Measurements from ENCODE around the gene FAM76B.
"Not testable (repeated sequence)": the region's sequence is repeated elsewhere in the genome, so short reads cannot be mapped to it uniquely, and the experiment has no call there.

Gene FAM76B

DNA sequence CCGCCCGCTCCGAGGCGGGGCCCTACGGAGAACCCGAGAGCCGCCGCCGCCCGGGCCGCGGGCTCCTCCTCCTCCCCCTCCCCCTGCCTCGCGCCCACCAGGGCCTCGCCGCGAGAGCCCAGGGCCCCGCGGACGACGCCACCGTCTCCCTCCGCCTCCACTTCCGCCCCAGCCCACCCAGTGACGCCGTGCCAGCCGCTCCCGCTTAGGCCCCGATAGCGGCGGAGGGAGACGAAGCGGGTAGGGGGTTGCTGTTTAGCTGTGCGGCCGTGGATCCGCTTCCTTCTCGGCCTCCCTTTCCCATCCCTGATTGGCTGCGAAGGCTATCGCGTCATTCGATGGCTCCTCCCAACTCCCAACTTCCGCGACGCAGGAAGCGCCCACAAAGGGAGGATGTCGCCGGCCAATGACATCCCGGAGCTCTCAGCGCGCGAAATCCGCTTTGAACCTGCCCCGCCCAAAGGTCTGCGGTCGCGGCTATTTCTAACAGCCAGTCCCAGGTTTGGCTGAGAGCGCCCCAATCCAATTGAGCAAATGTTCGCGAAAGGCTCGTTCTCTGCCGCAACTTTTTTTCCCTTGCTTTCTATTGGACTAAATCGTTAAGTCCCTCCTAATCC, at the start of gene FAM76B:
Gene FAM76B (minus strand): TSS at position 277 of the 617 bp plus-strand sequence. CDS start 304 bp downstream, outside the sequence.
- in situ Hi-C loops (cut with HindIII; ENCODE audit: low sequenced_read_pairs), result no loop called here

DNA sequence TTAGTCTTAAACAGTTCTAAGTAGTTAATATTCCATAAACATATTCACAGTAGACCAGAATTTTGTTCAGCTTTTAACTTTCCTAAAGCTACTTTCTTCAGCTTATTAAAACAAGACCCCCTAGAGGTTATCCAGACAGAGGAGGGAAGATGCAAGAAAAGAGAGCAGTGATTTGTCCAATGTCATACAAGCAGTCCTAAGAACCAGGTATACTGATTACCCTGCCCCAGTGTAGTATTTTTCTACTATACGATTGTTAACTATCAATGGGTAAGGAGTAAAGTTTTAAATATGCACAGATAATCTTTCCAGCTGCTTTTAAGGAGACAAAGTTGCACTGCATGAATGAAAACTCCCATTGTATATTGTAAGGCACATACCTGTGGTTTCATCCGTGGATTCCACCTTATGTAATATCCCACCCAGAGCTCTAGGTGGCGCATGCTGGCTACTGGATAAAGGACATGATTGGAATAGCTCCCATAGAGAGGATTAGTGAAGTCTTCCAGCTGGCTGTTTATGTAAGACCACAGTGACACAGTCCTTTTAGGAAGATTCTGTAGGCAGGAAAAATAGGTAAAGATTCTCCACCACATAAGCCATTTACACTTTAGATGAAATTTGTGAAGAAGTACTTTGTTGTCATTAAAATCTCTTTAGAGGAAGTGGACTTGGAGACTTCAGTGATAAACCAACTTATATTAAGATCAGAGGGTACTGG, 46.3 kb upstream of the FAM76B start:
- in situ Hi-C loops (cut with HindIII; ENCODE audit: low sequenced_read_pairs), result loop anchor here (25.0 kb wide), 1 partner anchor 551 kb away; the partner anchor contains the start of genes CCDC82 and JRKL

DNA sequence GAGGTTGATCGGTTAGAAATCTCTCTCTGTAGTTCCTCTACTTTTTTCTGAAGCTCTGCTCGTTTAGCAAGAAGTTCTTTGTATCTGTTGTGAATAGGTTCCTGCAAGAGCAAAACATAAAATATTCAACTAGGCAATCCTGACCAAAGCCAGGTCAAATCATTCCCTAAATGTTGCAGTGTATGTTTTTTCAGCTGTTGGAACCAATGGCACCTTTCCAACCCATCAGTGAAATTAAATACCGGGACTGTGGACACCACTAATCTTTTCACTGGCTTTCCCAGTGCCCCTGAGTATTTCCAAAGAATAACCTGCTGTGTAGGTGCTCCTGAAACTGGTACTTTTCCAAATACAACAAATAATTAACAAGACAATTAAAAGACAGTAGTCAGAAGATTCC, 45.8 kb upstream of the FAM76B start:
- in situ Hi-C loops (cut with HindIII; ENCODE audit: low sequenced_read_pairs), result loop anchor here (25.0 kb wide), 1 partner anchor 552 kb away; the partner anchor contains the start of genes CCDC82 and JRKL

DNA sequence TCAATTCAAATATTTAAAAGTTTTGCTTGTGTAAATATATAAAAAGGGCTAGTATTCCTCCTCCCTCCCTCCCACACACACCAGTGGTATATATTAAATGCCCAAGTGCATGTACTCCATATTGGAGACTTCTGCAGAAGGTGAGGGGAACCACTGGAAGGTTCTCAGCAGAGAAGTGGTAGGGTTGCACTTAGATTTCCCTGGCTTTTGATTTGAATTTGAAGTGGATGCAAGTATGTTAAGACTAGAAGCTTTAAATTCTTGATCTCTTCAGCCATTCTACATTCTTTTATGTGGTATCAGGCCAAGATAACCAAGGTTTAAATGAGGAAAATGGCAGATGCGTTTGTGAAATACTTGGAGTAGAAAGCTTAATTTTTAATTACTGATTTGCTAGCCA, 43.8 kb upstream of the FAM76B start:
- in situ Hi-C loops (cut with HindIII; ENCODE audit: low sequenced_read_pairs), result loop anchor here (25.0 kb wide), 1 partner anchor 554 kb away; the partner anchor contains the start of genes CCDC82 and JRKL

DNA sequence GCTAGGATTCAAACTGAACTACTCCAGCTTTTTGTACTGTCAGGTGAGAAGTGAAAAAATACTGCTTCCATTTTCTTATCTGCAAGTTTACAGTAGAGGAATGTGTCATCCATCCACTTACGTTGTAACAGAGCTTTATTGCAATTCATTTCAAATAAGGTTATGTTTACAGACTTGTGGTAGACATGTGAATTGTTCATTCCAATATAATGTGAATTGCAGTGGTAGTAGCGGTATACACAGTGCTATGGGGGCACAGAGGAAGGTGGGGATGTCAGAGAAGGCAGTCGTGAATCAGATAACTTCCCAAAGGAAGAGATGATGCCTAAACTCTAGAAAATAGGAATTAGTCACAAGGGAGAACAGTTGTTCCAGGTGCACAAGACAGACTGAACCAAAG, 43.2 kb upstream of the FAM76B start:
- in situ Hi-C loops (cut with HindIII; ENCODE audit: low sequenced_read_pairs), result loop anchor here (25.0 kb wide), 1 partner anchor 555 kb away; the partner anchor contains the start of genes CCDC82 and JRKL

DNA sequence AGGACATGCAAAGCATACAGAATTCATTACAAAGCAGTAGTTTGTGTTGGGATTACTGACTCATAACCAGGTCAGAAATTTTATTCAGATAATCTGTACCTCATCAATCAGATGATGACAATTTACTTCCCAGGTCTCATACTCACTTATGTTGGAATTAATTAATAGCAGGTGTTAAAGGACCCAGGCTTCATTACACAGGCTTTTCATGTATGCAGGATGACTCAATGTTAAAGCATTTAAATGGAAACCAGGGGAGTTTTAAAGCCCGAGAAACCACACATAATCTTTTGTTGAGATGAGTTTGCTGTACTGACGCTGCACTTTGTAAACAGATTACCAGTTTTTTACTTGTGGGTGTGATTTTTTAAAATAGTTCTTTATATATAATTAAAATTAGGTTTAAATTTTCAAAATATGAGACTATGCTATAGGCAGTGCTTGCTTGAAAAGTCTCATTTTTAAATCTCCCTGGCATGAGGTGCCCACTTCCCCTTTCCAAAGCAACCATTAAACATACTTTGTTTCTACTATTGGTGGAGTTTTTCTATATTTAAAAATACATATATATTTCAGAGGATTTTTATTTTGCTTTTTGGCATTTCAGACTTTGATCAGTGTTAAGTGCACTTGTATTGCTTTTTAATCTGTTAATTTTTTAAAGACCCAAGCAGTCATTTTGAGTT, 41.8 kb upstream of the FAM76B start:
- in situ Hi-C loops (cut with HindIII; ENCODE audit: low sequenced_read_pairs), result loop anchor here (25.0 kb wide), 1 partner anchor 556 kb away; the partner anchor contains the start of genes CCDC82 and JRKL

DNA sequence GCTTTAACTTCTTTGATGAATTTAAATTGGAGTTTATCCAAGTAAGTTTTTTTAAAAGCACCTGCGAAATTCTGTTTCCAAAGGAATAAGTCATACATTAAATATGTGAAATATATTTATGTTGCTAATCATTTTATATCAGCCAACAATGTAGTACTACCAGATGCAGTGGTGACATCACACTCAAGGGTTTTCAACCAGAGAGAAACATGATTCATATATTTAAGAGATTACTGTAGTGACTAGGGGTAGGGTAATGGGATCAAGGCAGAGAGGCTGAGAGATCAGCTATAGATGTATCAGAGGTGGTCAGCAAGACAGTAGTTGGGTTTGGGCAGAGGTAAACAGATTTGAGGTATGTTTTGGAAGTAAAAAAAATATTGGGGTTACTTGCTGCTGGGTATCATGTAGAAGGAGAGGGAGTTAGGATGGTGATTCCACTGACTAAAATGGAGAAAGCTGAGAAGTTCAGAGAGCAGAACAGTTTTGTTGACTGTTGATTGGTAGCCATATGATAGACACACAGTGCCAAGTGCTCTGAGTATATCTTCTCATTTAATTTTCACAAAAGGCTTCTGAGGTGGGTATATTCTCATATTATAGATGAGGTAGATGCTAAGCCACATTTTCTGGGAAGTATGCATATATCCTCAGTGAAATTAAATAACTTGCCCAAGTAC, 40.1 kb upstream of the FAM76B start:
- in situ Hi-C loops (cut with HindIII; ENCODE audit: low sequenced_read_pairs), result loop anchor here (25.0 kb wide), 1 partner anchor 558 kb away; the partner anchor contains the start of genes CCDC82 and JRKL

DNA sequence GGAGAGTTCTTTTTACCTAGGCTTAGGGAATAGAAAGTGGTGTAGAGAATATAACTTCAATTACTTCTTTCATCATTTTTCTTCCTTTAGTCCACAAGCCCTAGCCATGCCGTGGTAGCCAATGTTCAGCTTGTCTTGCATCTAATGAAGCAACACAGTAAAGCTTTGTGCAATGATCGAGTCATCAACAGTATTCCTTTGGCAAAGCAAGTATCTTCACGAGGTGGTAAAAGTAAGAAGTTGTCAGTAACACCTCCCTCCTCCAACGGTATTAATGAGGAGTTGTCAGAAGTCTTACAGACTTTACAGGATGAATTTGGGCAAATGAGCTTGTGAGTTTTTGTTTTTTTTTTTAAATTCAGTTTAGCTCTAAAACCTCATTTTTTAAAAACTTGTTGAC, 38.1 kb upstream of the FAM76B start:
- in situ Hi-C loops (cut with HindIII; ENCODE audit: low sequenced_read_pairs), result loop anchor here (25.0 kb wide), 1 partner anchor 560 kb away; the partner anchor contains the start of genes CCDC82 and JRKL

DNA sequence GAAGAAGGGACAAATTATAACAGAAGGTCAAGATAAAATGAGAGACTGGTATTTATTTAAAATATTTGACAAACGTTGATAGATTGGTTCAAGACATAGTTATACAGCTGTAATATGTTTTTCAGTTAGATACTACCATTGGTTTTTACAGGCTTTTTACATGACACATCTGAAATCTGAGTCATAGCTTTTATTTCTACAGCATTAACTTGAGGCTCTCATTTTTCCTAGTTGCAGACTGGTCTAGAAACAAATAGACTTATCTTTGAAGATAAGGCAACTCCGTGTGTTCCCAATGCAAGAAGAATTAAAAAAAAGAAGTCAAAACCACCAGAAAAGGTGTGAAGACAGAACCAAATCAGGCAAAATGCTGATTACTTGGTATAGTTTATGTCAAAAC, 32.1 kb upstream of the FAM76B start:
- in situ Hi-C loops (cut with HindIII; ENCODE audit: low sequenced_read_pairs), result no loop called here

DNA sequence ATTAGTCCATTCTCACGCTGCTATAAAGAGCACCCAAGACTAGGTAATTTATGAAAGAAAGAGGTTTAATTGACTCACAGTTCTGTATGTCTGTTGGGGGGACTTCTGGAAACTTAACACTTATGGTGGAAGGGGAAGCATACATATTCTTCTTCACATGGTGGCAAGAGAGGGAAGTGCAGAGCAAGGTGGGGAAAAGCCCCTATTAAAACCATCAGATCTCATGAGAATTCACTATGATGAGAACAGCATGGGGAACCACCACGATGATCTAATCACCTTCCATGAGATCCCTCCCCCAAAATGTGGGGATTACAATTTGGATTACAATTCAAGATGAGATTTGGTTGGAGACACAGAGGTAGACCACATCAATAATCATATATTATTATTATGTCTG, 26.5 kb upstream of the FAM76B start:
- in situ Hi-C loops (cut with HindIII; ENCODE audit: low sequenced_read_pairs), result no loop called here

DNA sequence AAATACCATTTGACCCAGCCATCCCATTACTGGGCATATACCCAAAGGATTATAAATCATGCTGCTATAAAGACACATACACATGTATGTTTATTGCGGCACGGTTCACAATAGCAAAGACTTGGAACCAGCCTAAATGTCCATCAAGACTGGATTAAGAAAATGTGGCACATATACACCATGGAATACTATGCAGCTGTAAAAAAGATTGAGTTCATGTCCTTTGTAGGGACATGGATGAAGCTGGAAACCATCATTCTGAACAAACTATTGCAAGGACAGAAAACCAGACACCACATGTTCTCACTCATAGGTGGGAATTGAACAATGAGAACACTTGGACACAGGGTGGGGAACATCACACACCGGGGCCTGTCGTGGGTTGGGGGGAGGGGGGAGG, 21.5 kb upstream of the FAM76B start:
- in situ Hi-C loops (cut with HindIII; ENCODE audit: low sequenced_read_pairs), result not testable (repeated sequence)

DNA sequence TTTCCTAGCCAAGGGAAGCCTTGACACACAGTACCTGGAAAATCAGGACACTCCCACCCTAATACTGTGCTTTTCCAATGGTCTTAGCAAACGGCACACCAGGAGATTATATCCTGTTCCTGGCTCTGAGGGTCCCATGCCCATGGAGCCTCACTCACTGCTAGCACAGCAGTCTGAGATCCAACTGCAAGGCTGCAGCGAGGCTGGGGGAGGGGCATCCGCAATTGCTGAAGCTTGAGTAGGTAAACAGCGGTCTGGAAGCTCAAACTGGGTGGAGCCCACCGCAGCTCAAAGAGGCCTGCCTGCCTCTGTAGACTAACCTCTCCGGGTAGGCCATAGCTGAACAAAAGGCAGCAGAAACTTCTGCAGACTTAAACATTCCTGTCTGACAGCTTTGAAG, 16.9 kb upstream of the FAM76B start:
- in situ Hi-C loops (cut with HindIII; ENCODE audit: low sequenced_read_pairs), result not testable (repeated sequence)

DNA sequence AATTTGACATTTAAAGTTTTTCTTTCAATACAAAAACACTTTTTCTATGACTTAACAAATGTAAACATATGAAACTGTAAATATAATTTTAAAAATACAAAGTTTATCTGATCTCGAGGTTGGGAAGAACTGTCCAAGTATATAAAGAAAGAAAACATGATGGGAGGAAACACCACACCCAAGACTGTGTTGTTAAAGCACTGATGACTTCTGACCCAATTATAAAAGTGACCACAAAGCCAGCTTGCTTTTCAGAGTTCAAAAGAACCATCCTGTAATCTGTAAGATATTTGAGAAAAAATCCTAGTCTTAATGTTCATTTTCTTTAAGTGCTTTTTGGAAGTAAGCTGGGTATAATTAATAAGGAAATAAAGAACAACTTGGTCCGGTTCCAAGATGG, 16.3 kb upstream of the FAM76B start:
- in situ Hi-C loops (cut with HindIII; ENCODE audit: low sequenced_read_pairs), result no loop called here

DNA sequence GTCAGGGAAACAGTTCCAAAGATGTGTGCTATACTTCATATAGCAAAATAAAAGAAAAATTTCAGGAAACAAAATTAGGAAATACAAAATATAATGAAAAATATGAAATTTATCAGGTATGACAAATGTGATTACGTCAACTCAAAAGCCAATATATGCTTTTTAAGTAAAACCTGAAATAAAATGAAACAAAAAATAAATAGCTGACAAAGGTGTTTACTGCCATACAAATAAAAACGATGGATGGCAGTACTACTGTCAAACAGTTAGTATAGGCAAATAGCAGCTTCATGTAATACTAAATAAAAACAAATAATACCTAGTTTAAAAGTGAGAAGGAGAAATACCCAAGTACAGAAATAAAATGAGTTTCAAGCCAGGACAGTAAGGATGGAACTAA, 14.4 kb upstream of the FAM76B start:
- in situ Hi-C loops (cut with HindIII; ENCODE audit: low sequenced_read_pairs), result no loop called here

DNA sequence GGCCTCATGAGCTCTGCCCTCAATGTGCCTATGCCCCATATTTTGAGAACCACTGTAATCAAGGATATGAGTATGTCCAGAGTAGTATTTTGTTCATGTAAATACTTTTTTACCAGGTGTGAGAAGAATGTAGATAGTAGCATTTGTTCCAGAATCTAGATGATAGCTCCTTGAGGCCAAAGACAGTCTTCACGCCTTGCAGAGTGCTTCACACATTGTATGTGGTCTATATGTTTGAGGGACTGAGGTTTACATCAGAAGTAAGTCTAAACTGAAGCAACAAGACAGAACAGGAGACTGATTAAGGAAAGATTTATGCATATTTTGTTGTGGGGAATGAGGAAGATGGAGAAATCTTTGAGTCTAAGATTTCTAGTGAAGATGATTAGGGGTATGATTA, 13.2 kb upstream of the FAM76B start:
- in situ Hi-C loops (cut with HindIII; ENCODE audit: low sequenced_read_pairs), result no loop called here

DNA sequence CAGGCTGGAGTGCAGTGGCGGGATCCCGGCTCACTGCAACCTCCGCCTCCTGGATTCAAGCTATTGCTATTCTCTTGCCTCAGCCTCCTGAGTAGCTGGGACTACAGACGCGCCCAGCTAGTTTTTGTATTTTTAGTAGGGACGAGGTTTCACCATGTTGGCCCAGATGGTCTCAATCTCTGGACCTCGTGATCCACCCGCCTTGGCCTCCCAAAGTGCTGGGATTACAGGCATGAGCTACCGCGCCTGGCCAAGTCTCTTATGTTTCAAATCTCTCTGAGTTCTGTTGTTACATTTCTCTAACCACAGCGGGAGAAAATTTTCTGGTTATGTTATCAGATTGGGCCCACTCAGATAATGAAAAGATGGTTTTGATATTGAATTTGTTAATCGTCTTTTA, 10.9 kb upstream of the FAM76B start:
- in situ Hi-C loops (cut with HindIII; ENCODE audit: low sequenced_read_pairs), result no loop called here

DNA sequence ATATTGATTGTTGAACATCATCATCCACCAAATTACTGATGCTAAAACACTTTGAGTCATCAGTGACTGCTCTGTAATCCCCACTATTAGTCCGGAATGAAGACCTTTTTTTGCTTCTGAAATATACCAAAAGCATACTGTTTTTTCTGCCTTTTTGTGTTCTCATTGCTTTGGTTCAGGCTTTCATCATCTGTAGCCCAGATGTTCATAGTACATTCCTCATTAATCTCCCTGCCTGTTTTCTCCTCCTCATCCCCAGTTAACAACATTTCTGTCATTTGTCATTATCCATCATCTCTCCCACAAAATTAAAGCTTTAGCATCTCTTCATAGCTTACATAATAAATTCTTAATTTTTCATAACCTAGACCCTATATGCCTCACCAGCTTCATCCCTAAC, 10.0 kb upstream of the FAM76B start:
- in situ Hi-C loops (cut with HindIII; ENCODE audit: low sequenced_read_pairs), result no loop called here

DNA sequence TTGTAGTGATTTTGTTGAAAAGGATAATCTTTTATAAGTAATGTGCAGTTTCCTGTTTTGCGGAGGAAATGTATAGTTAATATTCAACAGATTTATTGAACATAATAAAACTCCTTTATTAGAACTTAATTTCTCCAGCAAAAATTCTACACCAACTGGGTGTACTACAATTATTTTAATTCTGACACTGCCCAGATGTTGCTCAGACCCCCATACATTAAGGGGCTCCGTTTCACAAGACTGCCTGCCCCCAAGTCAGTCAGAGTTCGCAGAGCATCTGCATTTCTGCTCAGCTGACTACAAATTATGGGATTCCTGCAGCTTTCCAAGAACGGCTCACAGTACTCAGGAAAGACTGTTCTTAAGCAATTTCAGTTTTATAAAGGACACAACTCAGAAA, 6.9 kb upstream of the FAM76B start:
- in situ Hi-C loops (cut with HindIII; ENCODE audit: low sequenced_read_pairs), result no loop called here

DNA sequence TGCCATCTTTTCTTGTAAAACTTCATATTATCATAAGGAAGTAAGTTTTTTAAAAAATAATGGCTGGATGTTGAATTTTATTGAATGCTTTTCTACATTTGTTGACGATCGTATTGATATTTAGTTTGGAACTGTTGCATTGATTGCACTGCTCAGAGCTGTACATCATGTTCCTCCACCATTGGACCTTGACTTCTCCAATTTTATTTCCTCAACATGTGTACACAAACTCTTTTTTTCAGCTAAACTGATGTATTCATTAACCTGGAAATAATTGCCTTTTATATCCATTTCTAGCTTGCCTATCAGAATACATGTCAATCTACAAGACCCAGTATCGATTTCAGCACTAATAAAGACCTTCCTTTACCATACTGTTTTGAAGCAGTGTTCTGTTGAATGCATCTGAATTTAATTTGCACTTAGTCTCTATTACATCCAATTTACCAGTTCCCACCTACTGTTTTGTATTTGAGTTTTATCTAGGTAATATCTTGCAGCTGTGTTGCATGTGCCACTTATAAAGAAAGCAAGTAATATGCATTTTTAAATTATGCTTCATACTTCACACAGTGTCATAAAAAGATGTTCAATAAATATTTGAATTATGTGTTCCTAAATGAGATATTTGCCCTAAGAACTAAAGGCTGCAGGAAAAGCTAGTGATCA, 6.2 kb upstream of the FAM76B start:
- in situ Hi-C loops (cut with HindIII; ENCODE audit: low sequenced_read_pairs), result no loop called here

DNA sequence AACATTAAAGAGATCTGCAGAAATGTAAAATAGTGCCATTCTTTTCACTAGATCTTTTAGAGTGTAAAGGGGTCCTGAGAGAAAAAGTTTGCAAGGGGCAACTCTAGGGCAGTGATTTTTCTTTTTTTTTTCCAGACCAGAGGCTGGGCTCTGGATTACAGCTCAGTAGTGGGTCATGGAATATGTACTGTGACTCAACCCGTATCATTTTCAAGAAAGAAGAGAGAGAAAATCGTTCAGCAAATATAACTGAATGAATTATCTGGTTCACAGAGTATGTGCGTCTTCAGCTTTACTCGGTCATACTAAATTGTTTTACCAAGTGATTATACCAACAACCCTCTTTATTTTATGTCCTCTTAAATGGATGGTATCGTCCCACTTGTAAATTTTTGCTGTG, 4.5 kb upstream of the FAM76B start:
- in situ Hi-C loops (cut with HindIII; ENCODE audit: low sequenced_read_pairs), result no loop called here
